Mesodermal cell (in vitro differentiated cells): ENCODE measurements around the gene VHLL.

Experiments
- H3K27ac ChIP-seq: 2 replicates; pipeline ENCODE4 v1.7.0; 2013; ENCODE audit warnings: mild to moderate bottlenecking, low read depth, low read length, moderate library complexity; ENCODE audit not compliant: severe bottlenecking
- H3K36me3 ChIP-seq: 2 replicates; pipeline ENCODE4 v1.7.1; 2013; ENCODE audit warnings: mild to moderate bottlenecking, low read length, moderate library complexity; ENCODE audit not compliant: control insufficient read depth, insufficient read depth
- H3K4me1 ChIP-seq: one replicate; pipeline ENCODE4 v1.7.1; 2013; ENCODE audit warnings: mild to moderate bottlenecking, low read length; ENCODE audit not compliant: insufficient read depth, control insufficient read depth, poor library complexity, severe bottlenecking
- H3K4me3 ChIP-seq: 2 replicates; pipeline ENCODE4 v1.7.0; 2013; ENCODE audit warnings: low read length, control low read depth, mild to moderate bottlenecking; ENCODE audit not compliant: insufficient read depth, poor library complexity, severe bottlenecking; ENCODE audit errors: extremely low read depth
- H3K9me3 ChIP-seq: 2 replicates; pipeline ENCODE4 v1.7.1; 2013; ENCODE audit warnings: mild to moderate bottlenecking, low read length, moderate library complexity; ENCODE audit not compliant: control insufficient read depth
- WGBS, 2 experiments: methylation state at CpG; one replicate each; pipeline ENCODE4 v1.1.5; 2013; ENCODE audit warnings: missing lambda C conversion rate in 2 of 2; ENCODE audit not compliant: insufficient coverage in 2 of 2; 5-methylcytosine and 5-hydroxymethylcytosine counted together

VHLL gene

DNA sequence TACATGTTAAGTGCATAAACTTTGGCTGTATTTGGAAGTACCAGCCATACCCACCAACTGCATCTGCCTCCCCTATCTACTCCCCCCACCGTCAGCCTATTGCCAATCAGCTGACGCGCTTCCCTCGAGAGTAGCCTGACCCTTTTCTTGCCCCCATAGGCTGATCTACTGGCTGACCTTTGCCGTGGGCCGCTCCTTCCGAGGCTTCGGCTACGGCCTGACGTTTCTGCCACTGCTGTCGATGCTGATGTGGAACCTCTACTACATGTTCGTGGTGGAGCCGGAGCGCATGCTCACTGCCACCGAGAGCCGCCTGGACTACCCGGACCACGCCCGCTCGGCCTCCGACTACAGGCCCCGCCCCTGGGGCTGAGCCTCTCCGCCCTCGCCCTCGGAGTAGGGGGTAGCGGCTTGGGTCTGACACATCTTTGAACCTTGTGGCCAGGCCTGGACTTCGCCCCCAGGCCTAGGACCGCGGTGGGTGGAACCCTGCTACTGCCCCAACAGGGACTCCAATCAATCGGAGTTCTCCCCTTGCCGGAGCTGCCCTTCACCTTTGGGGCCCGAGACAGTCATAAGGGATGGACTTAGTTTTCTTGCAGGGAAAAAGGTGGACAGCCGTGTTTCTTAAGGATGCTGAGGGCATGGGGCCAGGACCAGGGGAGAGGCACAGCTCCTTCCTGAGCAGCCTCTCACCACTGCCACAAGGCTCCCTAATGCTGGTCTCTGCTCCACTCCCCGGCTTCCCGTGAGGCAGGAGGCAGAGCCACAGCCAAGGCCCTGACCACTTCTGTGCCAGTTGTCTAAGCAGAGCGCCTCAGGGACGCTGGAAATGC, 7.7 kb downstream of the VHLL start:
- Histone ChIP-seq H3K36me3 (peaks cover 21% of the 10 kb centered on the region), H3K9me3 (no peaks in the 10 kb centered on the region), H3K4me1 (peaks cover 8% of the 10 kb centered on the region), H3K27ac (peak overlapping the region; percentile 69), H3K4me3 (peak overlapping the region; percentile 32)
- WGBS, 2 experiments = 41 to 42% methylated on average over 31 to 37 of the region's 37 CpGs

DNA sequence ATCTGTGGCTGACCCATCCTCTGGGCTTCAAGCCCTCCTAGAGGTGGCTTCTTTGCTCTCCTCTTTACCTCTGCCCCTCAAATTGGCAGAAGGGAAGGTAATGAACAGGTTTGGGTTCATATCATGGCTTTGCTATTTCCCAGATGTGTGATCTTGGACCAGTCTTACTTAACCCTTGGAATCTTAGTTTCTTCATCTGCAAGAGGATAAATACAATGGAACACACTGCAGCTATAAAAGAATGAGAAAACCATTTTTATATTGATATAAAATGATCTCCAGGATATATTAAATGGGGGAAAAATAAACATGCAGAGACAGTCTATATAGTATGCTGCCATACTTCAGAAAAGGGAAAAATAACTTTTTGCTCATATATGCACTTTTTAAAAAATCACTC, 9.2 kb downstream of the VHLL start:
- Histone ChIP-seq H3K27ac (no peak overlapping the region), H3K9me3 (no peaks in the 10 kb centered on the region), H3K4me1 (peaks cover 5% of the 10 kb centered on the region), H3K36me3 (peaks cover 26% of the 10 kb centered on the region), H3K4me3 (no peak overlapping the region)

- peaks cover 18% of the 10 kb centered on the region for H3K4me1 ChIP-seq
- no peaks in the 10 kb centered on the region for H3K9me3 ChIP-seq
- 97 to 98% methylated on average over 6 to 8 of the region's 8 CpGs for WGBS, 2 experiments
- no peak overlapping the region for H3K27ac ChIP-seq
- H3K36me3 ChIP-seq = peaks cover 18% of the 10 kb centered on the region
- H3K4me3 ChIP-seq = no peak overlapping the region
Measured at GRCh38 chr1:156286061-156286460, 13.0 kb downstream of the VHLL start.

DNA sequence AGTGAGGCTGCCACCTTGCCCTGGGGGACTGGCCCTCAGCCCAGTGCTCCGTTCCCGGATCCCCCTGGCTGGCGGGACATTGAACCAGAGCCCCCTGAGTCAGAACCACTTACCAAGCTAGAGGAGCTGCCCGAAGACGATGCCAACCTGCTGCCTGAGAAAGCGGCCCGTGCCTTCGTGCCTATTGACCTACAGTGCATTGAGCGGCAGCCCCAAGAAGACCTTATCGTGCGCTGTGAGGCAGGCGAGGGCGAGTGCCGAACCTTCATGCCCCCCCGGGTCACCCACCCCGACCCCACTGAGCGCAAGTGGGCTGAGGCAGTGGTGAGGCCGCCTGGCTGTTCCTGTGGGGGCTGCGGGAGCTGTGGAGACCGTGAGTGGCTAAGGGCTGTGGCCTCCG, 13.7 kb downstream of the VHLL start:
- no peak overlapping the region for H3K4me3 ChIP-seq
- no peak overlapping the region for H3K27ac ChIP-seq
- peaks cover 18% of the 10 kb centered on the region for H3K36me3 ChIP-seq
- 95 to 97% methylated on average over 19 to 21 of the region's 21 CpGs for WGBS, 2 experiments
- H3K9me3 ChIP-seq = no peaks in the 10 kb centered on the region
- H3K4me1 ChIP-seq = peaks cover 15% of the 10 kb centered on the region

GRCh38 chr1:156284757-156285156, 14.3 kb downstream of the VHLL start:
- Histone ChIP-seq H3K4me1 (peaks cover 15% of the 10 kb centered on the region), H3K36me3 (peaks cover 23% of the 10 kb centered on the region), H3K27ac (no peak overlapping the region), H3K4me3 (no peak overlapping the region), H3K9me3 (no peaks in the 10 kb centered on the region)
- WGBS, 2 experiments = 85% methylated on average over 4 of the region's 4 CpGs; no CpG with 5 or more reads in 1 of the 2 experiments

- Histone ChIP-seq H3K36me3 (peaks cover 25% of the 10 kb centered on the region), H3K4me1 (peaks cover 15% of the 10 kb centered on the region), H3K4me3 (peak within 1 kb of the TSS; percentile 96), H3K9me3 (no peaks in the 10 kb centered on the region), H3K27ac (no peak within 1 kb of the TSS)
- 97 to 98% methylated on average over 7 of the region's 7 CpGs for WGBS, 2 experiments
Measured at GRCh38 chr1:156284112-156284511, 15.0 kb downstream of the VHLL start, which contains the start of gene TMEM79. TMEM79 (plus strand) TSS chr1:156284325; CDS start chr1:156285227, 902 bp downstream.

- peak overlapping the region; percentile 96 for H3K4me3 ChIP-seq
- no CpG with 5 or more reads among the region's 1 CpG for WGBS, 2 experiments
- H3K36me3 ChIP-seq = peaks cover 27% of the 10 kb centered on the region
- no peaks in the 10 kb centered on the region for H3K9me3 ChIP-seq
- no peak overlapping the region for H3K27ac ChIP-seq
- H3K4me1 ChIP-seq = peaks cover 15% of the 10 kb centered on the region
Measured at GRCh38 chr1:156283521-156283920, 15.6 kb downstream of the VHLL start.

DNA sequence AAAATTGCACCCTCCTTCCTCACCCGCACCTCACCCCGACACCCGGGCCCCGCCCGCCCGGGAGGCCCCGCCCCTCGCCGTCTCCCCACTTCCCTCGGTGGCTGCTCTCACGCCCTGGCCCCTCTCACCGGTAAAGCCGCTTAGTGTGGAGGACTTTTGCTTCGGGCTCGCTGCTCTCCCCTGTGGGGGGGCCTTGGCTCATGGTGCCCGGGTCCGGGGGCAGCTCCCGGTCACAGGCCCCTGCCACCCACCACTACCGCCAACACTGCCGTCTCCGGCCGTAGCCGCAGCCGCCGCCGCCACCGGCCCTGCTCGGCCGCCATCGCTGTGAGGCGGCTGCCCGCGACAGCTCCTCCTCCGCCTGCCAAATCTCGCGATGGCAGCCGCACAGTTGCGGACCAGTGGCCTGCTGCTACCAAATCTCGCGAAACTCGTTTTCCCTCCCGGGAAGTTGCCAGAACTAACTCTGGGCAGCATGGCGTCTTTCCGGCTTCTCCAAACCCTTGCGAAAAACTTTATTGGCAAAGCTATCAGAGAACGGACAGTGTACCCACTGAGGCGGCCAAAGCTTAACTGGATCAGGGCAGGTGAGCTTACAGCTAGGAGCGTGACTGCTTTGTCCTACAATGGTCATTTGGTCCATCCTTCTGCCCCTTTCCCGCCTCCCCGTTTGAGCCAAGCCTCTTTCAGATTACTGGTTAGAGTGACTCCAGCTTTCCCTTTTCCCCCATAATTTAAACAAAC, 16.5 kb downstream of the VHLL start, which contains the start of gene SMG5:
TSS of gene SMG5 (minus strand) at position 347 of the 744 bp plus-strand sequence. CDS start at position 202, 145 bp downstream.
- H3K4me1 ChIP-seq = peaks cover 15% of the 10 kb centered on the region
- peak within 1 kb of the TSS; percentile 96 for H3K4me3 ChIP-seq
- WGBS, 2 experiments = 0 to 1% methylated on average over 38 to 39 of the region's 50 CpGs
- H3K9me3 ChIP-seq = no peaks in the 10 kb centered on the region
- peak within 1 kb of the TSS; percentile 88 for H3K27ac ChIP-seq
- peaks cover 33% of the 10 kb centered on the region for H3K36me3 ChIP-seq

GRCh38 chr1:156281693-156282478, 17.2 kb downstream of the VHLL start:
- WGBS, 2 experiments = 2 to 12% methylated on average over 14 to 16 of the region's 22 CpGs
- peak overlapping the region; percentile 96 for H3K4me3 ChIP-seq
- no peaks in the 10 kb centered on the region for H3K9me3 ChIP-seq
- peaks cover 15% of the 10 kb centered on the region for H3K4me1 ChIP-seq
- H3K36me3 ChIP-seq = peaks cover 40% of the 10 kb centered on the region
- H3K27ac ChIP-seq = peak overlapping the region; percentile 88

- 58 to 66% methylated on average over 7 to 8 of the region's 8 CpGs for WGBS, 2 experiments
- H3K9me3 ChIP-seq = no peaks in the 10 kb centered on the region
- H3K36me3 ChIP-seq = peaks cover 46% of the 10 kb centered on the region
- peak overlapping the region; percentile 96 for H3K4me3 ChIP-seq
- peak overlapping the region; percentile 88 for H3K27ac ChIP-seq
- peaks cover 15% of the 10 kb centered on the region for H3K4me1 ChIP-seq
Measured at GRCh38 chr1:156281281-156281680, 17.8 kb downstream of the VHLL start.
